HepG2 (cell line): Measurements from ENCODE around the gene SLC39A2. TPM values are rescaled to one million over a fixed set of nuclear protein-coding genes. Genes with fewer than 3 reads are reported as not detected.

Experiments
- ATF7-NPFF ChIP-seq: sonication (generic); formaldehyde crosslinking; IDR thresholded peaks from 2 replicates; pipeline ENCODE4 v1.8.1; 2023; ENCODE audit warnings: mild to moderate bottlenecking, low read depth, missing genetic modification reagents, moderate library complexity
- FOXA1 ChIP-seq, 2 experiments: fragments of 450-650 bp in 1 of 2; sonication (generic) in 1 of 2; formaldehyde crosslinking in 1 of 2; IDR thresholded peaks; 2 replicates each; pipeline versions ENCODE4 v1.4.0 to v1.6.1; 2016 to 2020; ENCODE audit warnings: missing genetic modification reagents in 1 of 2
- HMGA1 ChIP-seq: sonication (generic); formaldehyde crosslinking; conservative IDR thresholded peaks from 2 replicates; pipeline ENCODE4 v1.4.0; 2020; ENCODE audit warnings: missing genetic modification reagents
- KAT8 ChIP-seq: IDR thresholded peaks from 2 replicates; pipeline ENCODE4 v1.6.1; 2016; ENCODE audit warnings: missing genetic modification reagents, missing compliant biosample characterization
- MEIS2 ChIP-seq: sonication (generic); formaldehyde crosslinking; IDR thresholded peaks from 2 replicates; pipeline ENCODE4 v1.9.0; 2021; ENCODE audit warnings: mild to moderate bottlenecking, missing genetic modification reagents
- ONECUT2 ChIP-seq: sonication (generic); formaldehyde crosslinking; IDR thresholded peaks from 2 replicates; pipeline ENCODE4 v1.4.0; 2020; ENCODE audit warnings: missing genetic modification reagents
- REPIN1 ChIP-seq: sonication (generic); formaldehyde crosslinking; IDR thresholded peaks from 2 replicates; pipeline ENCODE4 v1.8.0; 2022; ENCODE audit warnings: missing genetic modification reagents, low read depth, mild to moderate bottlenecking, borderline replicate concordance
- SALL1 ChIP-seq: sonication (generic); formaldehyde crosslinking; IDR thresholded peaks from 2 replicates; pipeline ENCODE4 v1.8.0; 2022; ENCODE audit warnings: mild to moderate bottlenecking, missing genetic modification reagents
- SMAD9 ChIP-seq: sonication (generic); formaldehyde crosslinking; IDR thresholded peaks from 2 replicates; pipeline ENCODE4 v1.5.1; 2020; ENCODE audit warnings: mild to moderate bottlenecking, missing genetic modification reagents
- SPEN ChIP-seq: sonication (generic); formaldehyde crosslinking; IDR thresholded peaks from 2 replicates; pipeline ENCODE4 v1.5.1; 2020; ENCODE audit warnings: low read depth, mild to moderate bottlenecking, missing genetic modification reagents
- ZNF10 ChIP-seq: sonication (generic); formaldehyde crosslinking; IDR thresholded peaks from 2 replicates; pipeline ENCODE4 v1.4.0; 2020; ENCODE audit warnings: mild to moderate bottlenecking, low read depth, missing genetic modification reagents, borderline replicate concordance
- ZNF263 ChIP-seq: sonication (generic); formaldehyde crosslinking; IDR thresholded peaks from 2 replicates; pipeline ENCODE4 v1.4.0; 2020; ENCODE audit warnings: missing genetic modification reagents
- ZNF367 ChIP-seq: sonication (generic); formaldehyde crosslinking; IDR thresholded peaks from 2 replicates; pipeline ENCODE4 v1.4.0; 2020; ENCODE audit warnings: missing genetic modification reagents, borderline replicate concordance
- ZNF749 ChIP-seq: sonication (generic); formaldehyde crosslinking; IDR thresholded peaks from 2 replicates; pipeline ENCODE4 v1.8.0; 2022; ENCODE audit warnings: mild to moderate bottlenecking, missing genetic modification reagents, moderate library complexity, borderline replicate concordance
- polyA plus RNA-seq, 8 experiments: library from polyadenylated mRNA; depleted of rRNA in 3 of 8; stranded (reverse) in 7 of 8; unstranded in 1 of 8; fragments of >200 nt; fragmentation: Illumina TruSeq in 4 of 8; extraction: Trizol in 4 of 8; gene quantifications; 2 replicates each; pipeline versions ENCODE4 v1.2.1 to v1.2.3, GENCODE V29; 2011 to 2016; ENCODE audit warnings: low read depth in 4 of 8, missing spikeins in 1 of 8, mixed read lengths in 1 of 8; ENCODE audit not compliant: insufficient read depth in 1 of 8
- total RNA-seq, 5 experiments: library from RNA; depleted of rRNA; stranded (reverse); fragments of >200 nt; fragmentation: Illumina TruSeq; extraction: Trizol; gene quantifications; 2 replicates each; pipeline ENCODE4 v1.2.3, GENCODE V29; 2016; ENCODE audit warnings: low read depth in 1 of 5
- TF ChIP-seq, protein P1 (sequence below): IDR thresholded peaks from 2 replicates; pipeline ENCODE4 v1.6.1; 2016; ENCODE audit warnings: missing genetic modification reagents, missing compliant biosample characterization
- TF ChIP-seq, protein P2 (sequence below): sonication (generic); formaldehyde crosslinking; IDR thresholded peaks from 2 replicates; pipeline ENCODE4 v1.4.0; 2020; ENCODE audit warnings: missing genetic modification reagents
- TF ChIP-seq, protein P3 (sequence below): sonication (generic); formaldehyde crosslinking; conservative IDR thresholded peaks from 2 replicates; pipeline ENCODE4 v1.4.0; 2020; ENCODE audit warnings: missing genetic modification reagents
- TF ChIP-seq, protein P4 (sequence below): sonication (generic); formaldehyde crosslinking; IDR thresholded peaks from 2 replicates; pipeline ENCODE4 v1.4.0; 2020; ENCODE audit warnings: missing genetic modification reagents
- TF ChIP-seq, protein P5 (sequence below): sonication (generic); formaldehyde crosslinking; IDR thresholded peaks from 2 replicates; pipeline ENCODE4 v1.5.0; 2020; ENCODE audit warnings: missing genetic modification reagents

Gene SLC39A2
- total and polyA plus RNA-seq, 2 of the 13 experiments (the other 11 are each of a cell fraction or from before 2014, with no cell fraction given): 0.08 to 0.11 TPM

DNA sequence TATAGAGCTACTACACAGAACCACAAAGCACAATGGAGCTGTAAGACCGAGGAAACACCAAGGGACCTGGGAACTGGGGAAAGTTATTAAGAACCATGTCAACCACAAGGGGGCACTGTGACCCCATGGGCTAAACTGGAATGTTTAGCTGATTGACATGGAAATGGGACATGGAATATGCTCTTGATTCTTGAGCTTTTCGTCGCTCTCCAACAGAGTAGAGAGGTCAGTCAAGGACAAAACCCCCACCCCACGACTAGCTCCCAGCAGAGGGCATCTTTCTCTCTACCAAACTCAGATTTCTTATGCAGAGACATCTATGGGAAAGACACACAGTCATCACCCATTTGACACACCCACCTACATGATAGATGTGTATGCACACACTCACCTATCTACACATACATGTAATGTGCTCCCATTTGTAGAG is 15.7 kb downstream of the SLC39A2 start (continued):
- TF ChIP-seq ATF7-NPFF (CRISPR knock-in tag) (no peak), MEIS2 (CRISPR knock-in tag) (peak; percentile 88), SPEN (0 out of 2 replicates have a peak, but pooled peaks have one; percentile 24), REPIN1 (CRISPR knock-in tag) (no peak), HMGA1 (CRISPR knock-in tag) (no peak), ZNF367 (no peak), SALL1 (CRISPR knock-in tag) (peak; percentile 42), FOXA1 (IDR thresholded peaks at IDR 0.05) (no peak), FOXA1 (CRISPR knock-in tag; IDR thresholded peaks at IDR 0.05) (peak; percentile 46), ZNF10 (CRISPR knock-in tag) (no peak), SMAD9 (CRISPR knock-in tag) (no peak), ZNF263 (no peak), ONECUT2 (CRISPR knock-in tag) (no peak), KAT8 (peak; percentile 71), ZNF749 (CRISPR knock-in tag) (no peak)
- TF ChIP-seq, protein P1, sequence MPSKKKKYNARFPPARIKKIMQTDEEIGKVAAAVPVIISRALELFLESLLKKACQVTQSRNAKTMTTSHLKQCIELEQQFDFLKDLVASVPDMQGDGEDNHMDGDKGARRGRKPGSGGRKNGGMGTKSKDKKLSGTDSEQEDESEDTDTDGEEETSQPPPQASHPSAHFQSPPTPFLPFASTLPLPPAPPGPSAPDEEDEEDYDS: peak; percentile 39; the same call in 1 of the 2 replicates
- TF ChIP-seq, protein P2, sequence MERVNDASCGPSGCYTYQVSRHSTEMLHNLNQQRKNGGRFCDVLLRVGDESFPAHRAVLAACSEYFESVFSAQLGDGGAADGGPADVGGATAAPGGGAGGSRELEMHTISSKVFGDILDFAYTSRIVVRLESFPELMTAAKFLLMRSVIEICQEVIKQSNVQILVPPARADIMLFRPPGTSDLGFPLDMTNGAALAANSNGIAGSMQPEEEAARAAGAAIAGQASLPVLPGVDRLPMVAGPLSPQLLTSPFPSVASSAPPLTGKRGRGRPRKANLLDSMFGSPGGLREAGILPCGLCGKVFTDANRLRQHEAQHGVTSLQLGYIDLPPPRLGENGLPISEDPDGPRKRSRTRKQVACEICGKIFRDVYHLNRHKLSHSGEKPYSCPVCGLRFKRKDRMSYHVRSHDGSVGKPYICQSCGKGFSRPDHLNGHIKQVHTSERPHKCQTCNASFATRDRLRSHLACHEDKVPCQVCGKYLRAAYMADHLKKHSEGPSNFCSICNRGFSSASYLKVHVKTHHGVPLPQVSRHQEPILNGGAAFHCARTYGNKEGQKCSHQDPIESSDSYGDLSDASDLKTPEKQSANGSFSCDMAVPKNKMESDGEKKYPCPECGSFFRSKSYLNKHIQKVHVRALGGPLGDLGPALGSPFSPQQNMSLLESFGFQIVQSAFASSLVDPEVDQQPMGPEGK (CRISPR knock-in tag): peak; percentile 47; the same call in 1 of the 2 replicates
- TF ChIP-seq, protein P3, sequence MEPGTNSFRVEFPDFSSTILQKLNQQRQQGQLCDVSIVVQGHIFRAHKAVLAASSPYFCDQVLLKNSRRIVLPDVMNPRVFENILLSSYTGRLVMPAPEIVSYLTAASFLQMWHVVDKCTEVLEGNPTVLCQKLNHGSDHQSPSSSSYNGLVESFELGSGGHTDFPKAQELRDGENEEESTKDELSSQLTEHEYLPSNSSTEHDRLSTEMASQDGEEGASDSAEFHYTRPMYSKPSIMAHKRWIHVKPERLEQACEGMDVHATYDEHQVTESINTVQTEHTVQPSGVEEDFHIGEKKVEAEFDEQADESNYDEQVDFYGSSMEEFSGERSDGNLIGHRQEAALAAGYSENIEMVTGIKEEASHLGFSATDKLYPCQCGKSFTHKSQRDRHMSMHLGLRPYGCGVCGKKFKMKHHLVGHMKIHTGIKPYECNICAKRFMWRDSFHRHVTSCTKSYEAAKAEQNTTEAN: no peak
- TF ChIP-seq, protein P4, sequence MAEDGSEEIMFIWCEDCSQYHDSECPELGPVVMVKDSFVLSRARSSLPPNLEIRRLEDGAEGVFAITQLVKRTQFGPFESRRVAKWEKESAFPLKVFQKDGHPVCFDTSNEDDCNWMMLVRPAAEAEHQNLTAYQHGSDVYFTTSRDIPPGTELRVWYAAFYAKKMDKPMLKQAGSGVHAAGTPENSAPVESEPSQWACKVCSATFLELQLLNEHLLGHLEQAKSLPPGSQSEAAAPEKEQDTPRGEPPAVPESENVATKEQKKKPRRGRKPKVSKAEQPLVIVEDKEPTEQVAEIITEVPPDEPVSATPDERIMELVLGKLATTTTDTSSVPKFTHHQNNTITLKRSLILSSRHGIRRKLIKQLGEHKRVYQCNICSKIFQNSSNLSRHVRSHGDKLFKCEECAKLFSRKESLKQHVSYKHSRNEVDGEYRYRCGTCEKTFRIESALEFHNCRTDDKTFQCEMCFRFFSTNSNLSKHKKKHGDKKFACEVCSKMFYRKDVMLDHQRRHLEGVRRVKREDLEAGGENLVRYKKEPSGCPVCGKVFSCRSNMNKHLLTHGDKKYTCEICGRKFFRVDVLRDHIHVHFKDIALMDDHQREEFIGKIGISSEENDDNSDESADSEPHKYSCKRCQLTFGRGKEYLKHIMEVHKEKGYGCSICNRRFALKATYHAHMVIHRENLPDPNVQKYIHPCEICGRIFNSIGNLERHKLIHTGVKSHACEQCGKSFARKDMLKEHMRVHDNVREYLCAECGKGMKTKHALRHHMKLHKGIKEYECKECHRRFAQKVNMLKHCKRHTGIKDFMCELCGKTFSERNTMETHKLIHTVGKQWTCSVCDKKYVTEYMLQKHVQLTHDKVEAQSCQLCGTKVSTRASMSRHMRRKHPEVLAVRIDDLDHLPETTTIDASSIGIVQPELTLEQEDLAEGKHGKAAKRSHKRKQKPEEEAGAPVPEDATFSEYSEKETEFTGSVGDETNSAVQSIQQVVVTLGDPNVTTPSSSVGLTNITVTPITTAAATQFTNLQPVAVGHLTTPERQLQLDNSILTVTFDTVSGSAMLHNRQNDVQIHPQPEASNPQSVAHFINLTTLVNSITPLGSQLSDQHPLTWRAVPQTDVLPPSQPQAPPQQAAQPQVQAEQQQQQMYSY (CRISPR knock-in tag): no peak
- TF ChIP-seq, protein P5, sequence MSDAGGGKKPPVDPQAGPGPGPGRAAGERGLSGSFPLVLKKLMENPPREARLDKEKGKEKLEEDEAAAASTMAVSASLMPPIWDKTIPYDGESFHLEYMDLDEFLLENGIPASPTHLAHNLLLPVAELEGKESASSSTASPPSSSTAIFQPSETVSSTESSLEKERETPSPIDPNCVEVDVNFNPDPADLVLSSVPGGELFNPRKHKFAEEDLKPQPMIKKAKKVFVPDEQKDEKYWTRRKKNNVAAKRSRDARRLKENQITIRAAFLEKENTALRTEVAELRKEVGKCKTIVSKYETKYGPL (CRISPR knock-in tag): no peak
